ENCODE data around the gene HNMT. TPM values are rescaled to one million over a fixed set of nuclear protein-coding genes. Genes with fewer than 3 reads are reported as not detected.

HNMT gene
- total RNA-seq, 4 donors from 2014 or later = 16.7 to 52.8 (median 47.7) TPM

GRCh38 chr2:137928547-137929518 lies 35.4 kb upstream of the HNMT start:
- H3K4me1 ChIP-seq = no peaks in the 10 kb centered on the region
- TF ChIP-seq CTCF (IDR thresholded peaks at IDR 0.05) (no peak), POLR2A (IDR thresholded peaks at IDR 0.05) (no peak), POLR2AphosphoS5 (IDR thresholded peaks at IDR 0.05) (no peak), EP300 (IDR thresholded peaks at IDR 0.05) (no peak)
- H3K27me3 ChIP-seq = no peaks in the 10 kb centered on the region
- no peak overlapping the region for H3K4me3 ChIP-seq
- H3K36me3 ChIP-seq = no peaks in the 10 kb centered on the region
- H3K27ac ChIP-seq = no peak overlapping the region
- WGBS, 2 donors (ENCODE audit: low coverage in 1 of 2) = 55 to 63% methylated on average over 4 of the region's 4 CpGs
- no peak for ATAC-seq
- H3K9me3 ChIP-seq = no peaks in the 10 kb centered on the region

- H3K4me3 ChIP-seq = no peak overlapping the region
- H3K4me1 ChIP-seq = no peaks in the 10 kb centered on the region
- H3K9me3 ChIP-seq = no peaks in the 10 kb centered on the region
- no peak for ATAC-seq
- no peak overlapping the region for H3K27ac ChIP-seq
- TF ChIP-seq CTCF (IDR thresholded peaks at IDR 0.05) (no peak), POLR2A (IDR thresholded peaks at IDR 0.05) (no peak), EP300 (IDR thresholded peaks at IDR 0.05) (no peak), POLR2AphosphoS5 (IDR thresholded peaks at IDR 0.05) (no peak)
- H3K27me3 ChIP-seq = no peaks in the 10 kb centered on the region
- WGBS, 2 donors (ENCODE audit: low coverage in 1 of 2) = 75 to 93% methylated on average over 2 of the region's 2 CpGs
- H3K36me3 ChIP-seq = no peaks in the 10 kb centered on the region
These were observed 34.8 kb upstream of the HNMT start for GRCh38 chr2:137929519-137929916.

DNA sequence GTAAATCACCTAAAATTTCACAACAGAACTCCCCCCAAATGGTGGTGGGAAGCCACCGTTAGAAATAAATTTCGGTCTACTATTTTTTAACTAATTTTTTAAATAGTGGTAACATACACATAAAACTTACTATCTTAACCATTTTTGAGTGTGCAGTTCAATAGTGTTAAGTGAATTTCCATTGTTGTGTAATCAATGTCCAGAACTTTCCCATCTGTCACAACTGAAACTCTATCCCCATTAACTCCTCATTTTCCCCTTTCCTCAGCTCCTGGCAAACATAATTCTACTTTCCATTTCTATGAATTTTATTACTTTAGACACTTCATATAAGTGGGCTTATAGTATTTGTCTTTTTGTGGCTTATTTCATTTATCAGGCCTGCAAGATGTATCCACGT lies 34.1 kb upstream of the HNMT start:
- WGBS, 2 donors (ENCODE audit: low coverage in 1 of 2) = 86 to 97% methylated on average over 3 of the region's 3 CpGs
- no peak for ATAC-seq
- TF ChIP-seq POLR2AphosphoS5 (IDR thresholded peaks at IDR 0.05) = no peak
- TF ChIP-seq EP300 (IDR thresholded peaks at IDR 0.05) = no peak
- TF ChIP-seq CTCF (IDR thresholded peaks at IDR 0.05) = no peak
- no peak for TF ChIP-seq POLR2A (IDR thresholded peaks at IDR 0.05)

DNA sequence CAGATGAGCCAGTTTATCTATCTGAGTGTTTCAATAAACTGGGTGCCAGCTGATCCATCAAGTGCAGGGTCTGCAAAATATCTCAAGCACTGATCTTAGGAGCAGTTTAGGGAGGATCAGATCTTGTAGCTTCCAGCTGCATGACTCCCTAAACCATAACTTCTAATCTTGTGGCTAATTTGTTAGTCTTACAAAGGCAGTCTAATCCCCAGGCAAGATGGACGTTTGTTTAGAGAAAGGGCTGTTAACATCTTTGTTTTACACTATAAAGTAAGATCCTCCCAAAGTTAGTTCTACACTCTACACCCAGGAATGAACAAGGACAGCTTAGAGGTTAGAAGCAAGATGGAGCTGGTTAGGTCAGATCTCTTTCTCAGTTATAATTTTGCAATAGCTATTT lies 28.7 kb upstream of the HNMT start:
- Histone ChIP-seq H3K4me3 (no peak overlapping the region), H3K9me3 (no peaks in the 10 kb centered on the region), H3K27ac (no peak overlapping the region), H3K27me3 (no peaks in the 10 kb centered on the region), H3K4me1 (no peaks in the 10 kb centered on the region), H3K36me3 (no peaks in the 10 kb centered on the region)
- TF ChIP-seq CTCF (IDR thresholded peaks at IDR 0.05) (no peak), POLR2A (IDR thresholded peaks at IDR 0.05) (no peak), EP300 (IDR thresholded peaks at IDR 0.05) (no peak), POLR2AphosphoS5 (IDR thresholded peaks at IDR 0.05) (no peak)
- no peak for ATAC-seq
- WGBS, 2 donors (ENCODE audit: low coverage in 1 of 2) = 38 to 40% methylated on average over 1 of the region's 1 CpG

More for the DNA sequence above, 34.1 kb upstream of the HNMT start:
- no peaks in the 10 kb centered on the region for H3K27me3 ChIP-seq
- H3K9me3 ChIP-seq = no peaks in the 10 kb centered on the region
- no peaks in the 10 kb centered on the region for H3K4me1 ChIP-seq
- H3K27ac ChIP-seq = no peak overlapping the region
- no peak overlapping the region for H3K4me3 ChIP-seq
- no peaks in the 10 kb centered on the region for H3K36me3 ChIP-seq

DNA sequence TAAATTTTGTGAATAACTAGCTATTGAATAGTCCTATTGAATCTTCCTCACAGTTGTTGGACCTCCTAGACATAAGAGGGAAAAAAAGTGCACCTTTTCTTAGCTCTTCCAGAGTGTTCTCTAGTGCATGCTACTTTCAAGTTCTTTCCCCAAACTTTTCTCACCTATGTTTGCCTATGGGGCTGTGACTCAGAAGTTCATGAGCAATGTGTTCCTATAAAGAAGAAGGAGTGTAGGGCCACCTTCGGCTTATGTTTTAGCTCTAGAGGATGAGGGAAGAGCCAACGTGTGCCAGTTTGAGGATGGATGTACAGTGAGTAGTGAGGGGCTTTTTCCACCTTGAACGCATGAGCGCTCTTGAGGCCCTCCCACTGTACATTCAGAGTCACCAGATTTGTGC lies 27.0 kb upstream of the HNMT start:
- Histone ChIP-seq H3K4me3 (no peak overlapping the region), H3K9me3 (no peaks in the 10 kb centered on the region), H3K27me3 (no peaks in the 10 kb centered on the region), H3K4me1 (no peaks in the 10 kb centered on the region), H3K27ac (no peak overlapping the region), H3K36me3 (no peaks in the 10 kb centered on the region)
- 87 to 100% methylated on average over 4 of the region's 4 CpGs for WGBS, 2 donors (ENCODE audit: low coverage in 1 of 2)
- no peak for ATAC-seq
- no peak for TF ChIP-seq EP300 (IDR thresholded peaks at IDR 0.05)
- no peak for TF ChIP-seq POLR2A (IDR thresholded peaks at IDR 0.05)
- no peak for TF ChIP-seq CTCF (IDR thresholded peaks at IDR 0.05)
- TF ChIP-seq POLR2AphosphoS5 (IDR thresholded peaks at IDR 0.05) = no peak

Measured in gastroesophageal sphincter (tissue), 4 donors.